HCT116 (cell line): ENCODE measurements around the gene PURA. TPM values are rescaled to one million over a fixed set of nuclear protein-coding genes. Genes with fewer than 3 reads are reported as not detected.

Experiments
- ATAC-seq: fragments of 200-7000 bp; cut with Tn5 transposase; 2 replicates; pipeline ENCODE4 v1.9.1; 2020; ENCODE audit warnings: mild to moderate bottlenecking, moderate library complexity
- BruUV-seq: library from RNA; stranded (reverse); fragments of 400-500 nt; replicated peaks from 2 replicates; lab custom pipeline; 2021; lab: Mats Ljungman, UMichigan
- CTCF ChIA-PET: fragments of 300-600 bp; sonication (Branson Sonifier 250); formaldehyde crosslinking; loops from one replicate; lab custom pipeline; 2021; ENCODE audit warnings: antibody characterized with exemption; lab: Charles Lee
- POLR2A ChIA-PET: fragments of 300-600, 350-600 bp; sonication (Branson Sonifier 250); formaldehyde crosslinking; loops from one replicate; lab custom pipeline; 2021; ENCODE audit warnings: antibody characterized with exemption; lab: Charles Lee
- RAD21 ChIA-PET, 2 experiments: fragments of 300-600 bp; sonication (Branson Sonifier 250); formaldehyde crosslinking; loops; one replicate each; lab custom pipeline; 2023; ENCODE audit warnings: low total read pairs in 2 of 2; ENCODE audit not compliant: uncharacterized antibody in 2 of 2, unreplicated experiment in 2 of 2, low non-redundant PET in 1 of 2; lab: Charles Lee
- DNase-seq: peaks from one replicate; pipeline ENCODE4 v3.0.0-alpha.2; 2010; ENCODE audit warnings: low read depth, low spot score
- H2AFZ ChIP-seq: fragments of 200-600 bp; shearing (Covaris generic), sonication (generic); 2 replicates; pipeline ENCODE4 v1.6.1; 2017; ENCODE audit warnings: low read depth, mixed run types, mixed read lengths, antibody characterized with exemption, low read length; ENCODE audit not compliant: poor library complexity, severe bottlenecking
- H3K27ac ChIP-seq: 2 replicates; pipeline ENCODE4 v1.5.1; 2012; ENCODE audit warnings: low read depth, low read length
- H3K27me3 ChIP-seq: fragments of 200-600 bp; sonication (generic); 2 replicates; pipeline ENCODE4 v1.6.1; 2016; ENCODE audit warnings: mixed run types, low read length, mixed read lengths; ENCODE audit not compliant: insufficient read depth
- H3K36me3 ChIP-seq, 2 experiments: fragments of 200-500 bp in 1 of 2; fragments of 200-600 bp in 1 of 2; sonication (Bioruptor generic) in 1 of 2; sonication (generic) in 1 of 2; 2 replicates each; pipeline versions ENCODE4 v1.5.1 to v1.6.1; 2014 to 2016; ENCODE audit warnings: low read length in 2 of 2, inconsistent platforms in 1 of 2, mixed read lengths in 1 of 2, mixed run types in 1 of 2; ENCODE audit not compliant: insufficient read depth in 2 of 2, control insufficient read depth in 1 of 2
- H3K4me1 ChIP-seq, 2 experiments: fragments of 200-600 bp in 1 of 2; sonication (generic) in 1 of 2; 2 replicates each; pipeline versions ENCODE4 v1.5.1 to v1.6.1; 2012 to 2017; ENCODE audit warnings: low read length in 2 of 2, inconsistent platforms in 1 of 2, mild to moderate bottlenecking in 1 of 2, mixed read lengths in 1 of 2, mixed run types in 1 of 2, moderate library complexity in 1 of 2; ENCODE audit not compliant: insufficient read depth in 2 of 2, control insufficient read depth in 1 of 2
- H3K4me2 ChIP-seq: fragments of 200-600 bp; sonication (generic); 2 replicates; pipeline ENCODE4 v1.6.1; 2017; ENCODE audit warnings: mixed run types, low read length, mixed read lengths
- H3K4me3 ChIP-seq, 2 experiments: fragments of 200-600 bp in 1 of 2; sonication (generic) in 1 of 2; replicated peaks in 1 of 2; 2 replicates each; pipeline ENCODE4 v1.5.1; 2011 to 2016; ENCODE audit warnings: low read length in 2 of 2, control low read depth in 1 of 2, low read depth in 1 of 2, mild to moderate bottlenecking in 1 of 2, mixed read lengths in 1 of 2, mixed run types in 1 of 2
- H3K79me2 ChIP-seq: fragments of 200-600 bp; sonication (generic); 2 replicates; pipeline ENCODE4 v1.6.1; 2017; ENCODE audit warnings: mild to moderate bottlenecking, mixed run types, low read length, moderate library complexity, mixed read lengths; ENCODE audit not compliant: insufficient read depth
- H3K9ac ChIP-seq: fragments of 200-600 bp; sonication (generic); 2 replicates; pipeline ENCODE4 v1.6.1; 2016; ENCODE audit warnings: low read length, mixed read lengths
- H3K9me2 ChIP-seq: fragments of 200-600 bp; sonication (generic), shearing (Covaris generic); 2 replicates; pipeline ENCODE4 v1.6.1; 2017; ENCODE audit warnings: mixed run types, mild to moderate bottlenecking, moderate library complexity; ENCODE audit not compliant: insufficient read depth
- H3K9me3 ChIP-seq, 2 experiments: fragments of 200-500 bp in 1 of 2; fragments of 200-600 bp in 1 of 2; sonication (Bioruptor generic) in 1 of 2; sonication (generic) in 1 of 2; 2 replicates each; pipeline ENCODE4 v1.6.1; 2014 to 2017; ENCODE audit warnings: low read length in 2 of 2, mixed read lengths in 2 of 2, inconsistent platforms in 1 of 2, low read depth in 1 of 2, mild to moderate bottlenecking in 1 of 2, mixed run types in 1 of 2, moderate library complexity in 1 of 2; ENCODE audit not compliant: control insufficient read depth in 1 of 2, insufficient read depth in 1 of 2
- H4K20me1 ChIP-seq: fragments of 200-600 bp; sonication (generic), shearing (Covaris generic); 2 replicates; pipeline ENCODE4 v1.6.1; 2017; ENCODE audit warnings: mixed run types, mild to moderate bottlenecking, moderate library complexity; ENCODE audit not compliant: insufficient read depth
- EGR1 ChIP-seq: IDR thresholded peaks from 2 replicates; pipeline ENCODE4 v1.6.1; 2012; ENCODE audit warnings: low read depth
- EZH2 ChIP-seq: fragments of 200-600 bp; sonication (generic); IDR thresholded peaks from 2 replicates; pipeline ENCODE4 v1.6.1; 2017; ENCODE audit warnings: antibody characterized with exemption, mixed run types
- JUND ChIP-seq: IDR thresholded peaks from 2 replicates; pipeline ENCODE4 v1.6.1; 2012
- POLR2A ChIP-seq: IDR thresholded peaks from 2 replicates; pipeline ENCODE4 v1.7.0; 2011; ENCODE audit warnings: borderline replicate concordance; ENCODE audit not compliant: insufficient read depth, insufficient read length; ENCODE audit errors: extremely low read depth
- POLR2AphosphoS5 ChIP-seq: IDR thresholded peaks from 2 replicates; pipeline ENCODE4 v1.6.1; 2011; ENCODE audit warnings: mild to moderate bottlenecking, low read depth, low read length, moderate library complexity
- RAD21 ChIP-seq: IDR thresholded peaks from 2 replicates; pipeline ENCODE4 v1.6.1; 2012; ENCODE audit warnings: low read depth, mild to moderate bottlenecking
- SIN3A ChIP-seq: IDR thresholded peaks from 2 replicates; pipeline ENCODE4 v1.6.1; 2012; ENCODE audit warnings: low read depth
- ZFX ChIP-seq: fragments of 450-650 bp; IDR thresholded peaks from 2 replicates; pipeline ENCODE4 v1.6.1; 2017
- ZNF274 ChIP-seq: fragments of 200-500 bp; sonication (Bioruptor generic); IDR thresholded peaks from 2 replicates; pipeline ENCODE4 v1.6.1; 2014; ENCODE audit warnings: mild to moderate bottlenecking, low read depth, low read length, inconsistent platforms
- intact Hi-C: fragments of 100-400 bp; cut with micrococcal nuclease; formaldehyde crosslinking; loops from 2 replicates; pipeline ENCODE4 v1.10.0; 2022
- total RNA-seq: library from RNA; stranded (reverse); gene quantifications from one replicate; pipeline ENCODE4 v1.2.1, GENCODE V29; 2021; ENCODE audit not compliant: unreplicated experiment
- TF ChIP-seq, protein P1 (sequence below): IDR thresholded peaks from 2 replicates; pipeline ENCODE4 v1.6.1; 2012
- TF ChIP-seq, protein P2 (sequence below): IDR thresholded peaks from 2 replicates; pipeline ENCODE4 v1.6.1; 2012; ENCODE audit warnings: low read depth

PURA gene
- total RNA-seq, 1 experiment from 2014 or later: 15.2 TPM

DNA sequence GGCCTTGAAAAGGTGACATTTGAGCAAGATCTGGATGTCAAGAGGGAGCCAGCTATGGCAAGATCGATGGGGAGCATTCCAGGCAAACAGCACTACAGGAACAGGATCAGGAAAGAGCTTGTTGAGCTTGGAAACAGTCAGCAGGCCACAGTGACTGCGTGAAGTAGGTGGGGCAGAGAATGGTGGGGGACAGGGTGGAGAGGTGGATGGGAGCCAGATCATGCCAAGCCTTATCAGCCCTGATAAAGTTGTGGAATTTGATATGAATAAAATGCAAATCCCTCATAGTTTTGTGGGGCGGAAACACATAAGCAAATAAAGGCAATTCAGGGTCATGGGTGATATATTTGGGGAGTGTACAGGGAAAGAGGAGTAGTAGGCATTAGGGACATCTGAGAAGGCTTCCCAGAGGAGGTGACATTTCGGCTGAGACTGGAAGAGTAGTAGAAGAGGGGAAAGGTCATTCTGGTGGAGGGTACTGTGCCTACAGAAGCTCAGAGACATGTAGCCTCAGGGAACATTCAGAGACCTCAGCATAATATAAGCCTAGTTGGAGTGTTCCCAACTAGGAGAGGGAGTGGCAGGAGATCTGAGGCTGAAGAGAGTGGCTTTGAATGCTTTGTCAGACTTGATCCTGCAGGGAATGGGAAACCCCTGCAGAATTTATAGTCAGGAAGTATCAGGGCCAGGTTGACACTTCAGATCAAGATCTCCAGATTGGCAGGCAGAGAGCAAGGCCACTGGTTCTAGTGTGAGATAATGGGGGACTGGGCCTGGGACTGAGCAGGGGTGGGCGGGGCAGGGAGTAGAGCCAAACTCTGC is 51.4 kb downstream of the PURA start:
- ChIA-PET CTCF (interaction anchor here (0.6 kb wide), 1 partner anchor 80 kb away, joined by 4 read pairs; no protein-coding TSS in a partner anchor), RAD21 (no interaction called here), POLR2A (interaction anchor here (1.0 kb wide), 1 partner anchor 9 kb away, joined by 3 read pairs; the partner anchor contains the start of gene CYSTM1)
- Histone ChIP-seq H3K4me2 (no peak overlapping the region), H3K4me3 (no peak overlapping the region), H3K27me3 (no peaks in the 10 kb centered on the region), H3K9ac (no peak overlapping the region), H3K36me3 (no peaks in the 10 kb centered on the region), H3K27ac (no peak overlapping the region), H3K9me3 (no peaks in the 10 kb centered on the region), H3K79me2 (no peaks in the 10 kb centered on the region), H4K20me1 (no peaks in the 10 kb centered on the region), H3K4me1 (peaks cover 2 to 13% of the 10 kb centered on the region in 2 experiments; a peak in 2 of 4 replicates), H2AFZ (no peak overlapping the region), H3K9me2 (no peaks in the 10 kb centered on the region)
- ATAC-seq (no peak), DNase-seq (no peak)
- intact Hi-C loops: no loop called here
- BruUV-seq: no TSS peak
- no peak for TF ChIP-seq SIN3A
- no peak for TF ChIP-seq JUND
- no peak for TF ChIP-seq POLR2A
- TF ChIP-seq EGR1: no peak
- TF ChIP-seq, protein P1, sequence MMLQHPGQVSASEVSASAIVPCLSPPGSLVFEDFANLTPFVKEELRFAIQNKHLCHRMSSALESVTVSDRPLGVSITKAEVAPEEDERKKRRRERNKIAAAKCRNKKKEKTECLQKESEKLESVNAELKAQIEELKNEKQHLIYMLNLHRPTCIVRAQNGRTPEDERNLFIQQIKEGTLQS: no peak
- no peak for TF ChIP-seq ZFX
- TF ChIP-seq ZNF274: no peak
- TF ChIP-seq POLR2AphosphoS5: no peak
- TF ChIP-seq EZH2: no peak
- TF ChIP-seq RAD21: no peak
- TF ChIP-seq, protein P2, sequence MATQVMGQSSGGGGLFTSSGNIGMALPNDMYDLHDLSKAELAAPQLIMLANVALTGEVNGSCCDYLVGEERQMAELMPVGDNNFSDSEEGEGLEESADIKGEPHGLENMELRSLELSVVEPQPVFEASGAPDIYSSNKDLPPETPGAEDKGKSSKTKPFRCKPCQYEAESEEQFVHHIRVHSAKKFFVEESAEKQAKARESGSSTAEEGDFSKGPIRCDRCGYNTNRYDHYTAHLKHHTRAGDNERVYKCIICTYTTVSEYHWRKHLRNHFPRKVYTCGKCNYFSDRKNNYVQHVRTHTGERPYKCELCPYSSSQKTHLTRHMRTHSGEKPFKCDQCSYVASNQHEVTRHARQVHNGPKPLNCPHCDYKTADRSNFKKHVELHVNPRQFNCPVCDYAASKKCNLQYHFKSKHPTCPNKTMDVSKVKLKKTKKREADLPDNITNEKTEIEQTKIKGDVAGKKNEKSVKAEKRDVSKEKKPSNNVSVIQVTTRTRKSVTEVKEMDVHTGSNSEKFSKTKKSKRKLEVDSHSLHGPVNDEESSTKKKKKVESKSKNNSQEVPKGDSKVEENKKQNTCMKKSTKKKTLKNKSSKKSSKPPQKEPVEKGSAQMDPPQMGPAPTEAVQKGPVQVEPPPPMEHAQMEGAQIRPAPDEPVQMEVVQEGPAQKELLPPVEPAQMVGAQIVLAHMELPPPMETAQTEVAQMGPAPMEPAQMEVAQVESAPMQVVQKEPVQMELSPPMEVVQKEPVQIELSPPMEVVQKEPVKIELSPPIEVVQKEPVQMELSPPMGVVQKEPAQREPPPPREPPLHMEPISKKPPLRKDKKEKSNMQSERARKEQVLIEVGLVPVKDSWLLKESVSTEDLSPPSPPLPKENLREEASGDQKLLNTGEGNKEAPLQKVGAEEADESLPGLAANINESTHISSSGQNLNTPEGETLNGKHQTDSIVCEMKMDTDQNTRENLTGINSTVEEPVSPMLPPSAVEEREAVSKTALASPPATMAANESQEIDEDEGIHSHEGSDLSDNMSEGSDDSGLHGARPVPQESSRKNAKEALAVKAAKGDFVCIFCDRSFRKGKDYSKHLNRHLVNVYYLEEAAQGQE: no peak
